ENCODE data around the gene DSCAML1. TPM values are rescaled to one million over a fixed set of nuclear protein-coding genes. Genes with fewer than 3 reads are reported as not detected.

DSCAML1 gene
- total RNA-seq, 1 experiment from 2014 or later, result not detected

DNA sequence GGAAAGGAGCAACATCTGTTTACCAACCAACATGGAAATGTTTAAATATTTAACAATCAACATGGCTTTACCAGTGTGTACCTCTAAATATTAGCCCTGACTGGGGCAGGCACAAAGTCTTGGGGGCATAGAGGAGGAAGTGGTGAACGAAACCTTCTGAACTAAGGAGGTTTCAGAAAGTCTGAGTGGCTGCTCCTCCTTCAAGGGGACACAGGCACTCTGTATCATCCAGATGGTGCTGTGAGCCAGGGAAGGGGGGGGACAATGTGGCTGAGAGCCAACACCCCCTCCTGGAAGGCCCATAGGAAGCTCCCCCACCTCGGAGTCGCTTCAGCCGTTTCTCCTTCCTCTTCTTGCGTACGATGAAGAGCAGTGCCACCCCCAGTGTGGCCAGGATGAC, 361.7 kb downstream of the DSCAML1 start:
- RAD21 ChIA-PET (ENCODE audit: low non-redundant PET in 1 of 2, low total read pairs in 2 of 2, uncharacterized antibody in 2 of 2, unreplicated experiment in 2 of 2), result no interaction called here
- H3K36me3 ChIP-seq (ENCODE audit: control insufficient read depth in 1 of 2, insufficient read depth in 2 of 2, low read length in 2 of 2), result no peaks in the 10 kb centered on the region
- no peak overlapping the region for H3K4me3 ChIP-seq (replicated peaks in 1 of 2; ENCODE audit: low read depth in 1 of 2, low read length in 2 of 2)
- intact Hi-C loops (cut with micrococcal nuclease), result no loop called here
- no peaks in the 10 kb centered on the region for H3K9me3 ChIP-seq (ENCODE audit: control insufficient read depth in 1 of 2, insufficient read depth in 1 of 2, low read depth in 1 of 2, low read length in 2 of 2)
- no peaks in the 10 kb centered on the region for H4K20me1 ChIP-seq (ENCODE audit: insufficient read depth)
- no peak overlapping the region for H3K9ac ChIP-seq (ENCODE audit: low read length)
- DNase-seq (ENCODE audit: low read depth, low spot score) (no peak), ATAC-seq (no peak)
- no peaks in the 10 kb centered on the region for H3K79me2 ChIP-seq (ENCODE audit: insufficient read depth, low read length)
- H3K4me2 ChIP-seq (ENCODE audit: low read length), result no peak overlapping the region
- POLR2A ChIA-PET, result no interaction called here
- no peak overlapping the region for H2AFZ ChIP-seq (ENCODE audit: low read depth, low read length, poor library complexity, severe bottlenecking)
- no peaks in the 10 kb centered on the region for H3K9me2 ChIP-seq (ENCODE audit: insufficient read depth)
- H3K27ac ChIP-seq (ENCODE audit: low read depth, low read length), result no peak overlapping the region
- TF ChIP-seq POLR2A (IDR thresholded peaks at IDR 0.05; ENCODE audit: borderline replicate concordance, extremely low read depth, insufficient read depth, insufficient read length) (no peak), ATF3 (IDR thresholded peaks at IDR 0.05) (no peak), POLR2AphosphoS5 (IDR thresholded peaks at IDR 0.05; ENCODE audit: low read depth, low read length) (no peak), TCF7L2 (IDR thresholded peaks at IDR 0.05; ENCODE audit: borderline replicate concordance, extremely low read depth, insufficient read depth, insufficient read length) (no peak), MAX (IDR thresholded peaks at IDR 0.05) (no peak), ELF1 (IDR thresholded peaks at IDR 0.05; ENCODE audit: borderline replicate concordance, low read depth) (no peak), CTCF (IDR thresholded peaks at IDR 0.05 in 2 of 3, conservative IDR thresholded peaks at IDR 0.05 in 1 of 3; ENCODE audit: borderline replicate concordance in 1 of 3, insufficient read depth in 1 of 3, low read depth in 2 of 3, low read length in 2 of 3) (no peak), ZFX (IDR thresholded peaks at IDR 0.05) (no peak), ZNF274 (IDR thresholded peaks at IDR 0.05; ENCODE audit: low read depth, low read length) (no peak), CEBPB (IDR thresholded peaks at IDR 0.05; ENCODE audit: low read depth) (no peak), EGR1 (IDR thresholded peaks at IDR 0.05; ENCODE audit: low read depth) (no peak), EZH2phosphoT487 (IDR thresholded peaks at IDR 0.05; ENCODE audit: borderline replicate concordance) (no peak), CBX3 (IDR thresholded peaks at IDR 0.05; ENCODE audit: low read depth) (no peak), FOSL1 (IDR thresholded peaks at IDR 0.05; ENCODE audit: low read depth) (no peak), YY1 (IDR thresholded peaks at IDR 0.05; ENCODE audit: extremely low read depth, insufficient replicate concordance, low read depth, low read length) (no peak), JUND (IDR thresholded peaks at IDR 0.05) (no peak)
- TF ChIP-seq, protein P1, sequence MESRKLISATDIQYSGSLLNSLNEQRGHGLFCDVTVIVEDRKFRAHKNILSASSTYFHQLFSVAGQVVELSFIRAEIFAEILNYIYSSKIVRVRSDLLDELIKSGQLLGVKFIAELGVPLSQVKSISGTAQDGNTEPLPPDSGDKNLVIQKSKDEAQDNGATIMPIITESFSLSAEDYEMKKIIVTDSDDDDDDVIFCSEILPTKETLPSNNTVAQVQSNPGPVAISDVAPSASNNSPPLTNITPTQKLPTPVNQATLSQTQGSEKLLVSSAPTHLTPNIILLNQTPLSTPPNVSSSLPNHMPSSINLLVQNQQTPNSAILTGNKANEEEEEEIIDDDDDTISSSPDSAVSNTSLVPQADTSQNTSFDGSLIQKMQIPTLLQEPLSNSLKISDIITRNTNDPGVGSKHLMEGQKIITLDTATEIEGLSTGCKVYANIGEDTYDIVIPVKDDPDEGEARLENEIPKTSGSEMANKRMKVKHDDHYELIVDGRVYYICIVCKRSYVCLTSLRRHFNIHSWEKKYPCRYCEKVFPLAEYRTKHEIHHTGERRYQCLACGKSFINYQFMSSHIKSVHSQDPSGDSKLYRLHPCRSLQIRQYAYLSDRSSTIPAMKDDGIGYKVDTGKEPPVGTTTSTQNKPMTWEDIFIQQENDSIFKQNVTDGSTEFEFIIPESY (IDR thresholded peaks at IDR 0.05; ENCODE audit: extremely low read depth, insufficient replicate concordance, low read length), result no peak
- CTCF ChIA-PET, result no interaction called here
- peaks cover 34% of the 10 kb centered on the region for H3K27me3 ChIP-seq (ENCODE audit: insufficient read depth, low read length)
- BruUV-seq (replicated peaks), result no TSS peak
- no peaks in the 10 kb centered on the region for H3K4me1 ChIP-seq (ENCODE audit: control insufficient read depth in 1 of 2, insufficient read depth in 2 of 2, low read length in 2 of 2)

All from HCT116 (cell line).